ENCODE results near the gene RBM15B. TPM values are rescaled to one million over a fixed set of nuclear protein-coding genes. Genes with fewer than 3 reads are reported as not detected.
A peak's percentile ranks its signal among the peaks of the same experiment; 100 is the strongest.

RBM15B gene
- total and polyA plus RNA-seq, 9 of the 15 experiments (the other 6 are each of a cell fraction or from before 2014, with no cell fraction given), result 1.8 to 21.0 (median 10.5) TPM

DNA sequence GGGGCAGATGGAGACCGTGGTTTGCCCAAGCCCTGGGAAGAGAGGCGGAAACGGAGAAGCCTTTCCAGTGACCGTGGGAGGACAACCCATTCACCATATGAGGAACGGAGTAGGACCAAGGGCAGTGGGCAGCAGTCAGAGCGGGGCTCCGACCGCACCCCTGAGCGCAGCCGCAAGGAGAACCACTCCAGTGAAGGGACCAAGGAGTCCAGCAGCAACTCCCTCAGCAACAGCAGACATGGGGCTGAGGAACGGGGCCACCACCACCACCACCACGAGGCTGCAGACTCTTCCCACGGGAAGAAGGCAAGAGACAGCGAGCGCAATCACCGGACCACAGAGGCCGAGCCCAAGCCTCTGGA is 2.0 kb downstream of the RBM15B start (continued):
- TF ChIP-seq TBL1XR1 (IDR thresholded peaks at IDR 0.05; ENCODE audit: low read length in 2 of 2), result no peak
- TF ChIP-seq POLR2G (IDR thresholded peaks at IDR 0.05; ENCODE audit: low read depth, low read length), result peak; percentile 38; the same call in 1 of the 2 replicates
- no peak for TF ChIP-seq EP300 (IDR thresholded peaks at IDR 0.05; ENCODE audit: low read length)
- no peak for TF ChIP-seq PML (IDR thresholded peaks at IDR 0.05; ENCODE audit: low read length)
- TF ChIP-seq NCOA6 (IDR thresholded peaks at IDR 0.05), result no peak

GRCh38 chr3:51393564-51393963 is 2.5 kb downstream of the RBM15B start:
- Histone ChIP-seq H3K9ac (ENCODE audit: insufficient read depth in 1 of 2, low read depth in 2 of 2, low read length in 2 of 2) (peak overlapping the region in 1 of 2 experiments; percentile 61; a peak in 2 of 4 replicates), H3K9me3 (replicated peaks; ENCODE audit: control insufficient read depth, insufficient read depth, low read depth, low read length) (no peaks in the 10 kb centered on the region), H3K4me3 (no peak overlapping the region), H3K27me3 (ENCODE audit: control insufficient read depth in 2 of 2, insufficient read depth in 2 of 2, low read length in 2 of 2) (no peaks in the 10 kb centered on the region), H3K79me2 (ENCODE audit: control insufficient read depth, insufficient read depth, low read length) (peaks cover 44% of the 10 kb centered on the region), H3K4me1 (replicated peaks in 1 of 2; ENCODE audit: control insufficient read depth in 2 of 2, insufficient read depth in 2 of 2, low read length in 2 of 2) (peaks cover 14 to 34% of the 10 kb centered on the region in 2 experiments; a peak in 4 of 5 replicates), H3K27ac (ENCODE audit: extremely low read depth, low read depth, low read length) (no peak overlapping the region), H3K9me1 (ENCODE audit: control insufficient read depth, insufficient read depth, low read length) (peaks cover 11% of the 10 kb centered on the region), H2AFZ (ENCODE audit: low read depth, low read length) (no peak overlapping the region), H3K4me2 (ENCODE audit: insufficient read depth, low read length) (no peak overlapping the region), H4K20me1 (replicated peaks; ENCODE audit: control insufficient read depth, insufficient read depth, low read length) (peaks cover 25% of the 10 kb centered on the region; the same call in 1 of the 2 replicates), H3K36me3 (ENCODE audit: control insufficient read depth, insufficient read depth, low read length) (peaks cover 76% of the 10 kb centered on the region; the same call in 2 of the 3 replicates)
- intact Hi-C loops (cut with micrococcal nuclease) (no loop called here), in situ Hi-C loops (cut with MboI) (no loop called here)
- BruUV-seq (replicated peaks), result no TSS peak
- CTCF ChIA-PET (ENCODE audit: low intra/inter-chr PET ratio), result no interaction called here
- DNase-seq (ENCODE audit: extremely low read depth in 1 of 4, low spot score in 3 of 4) (no peak), FAIRE-seq (no peak), ATAC-seq (no peak)
- WGBS (ENCODE audit: insufficient coverage, low coverage, missing lambda C conversion rate), result 93% methylated on average over 3 of the region's 14 CpGs
- POLR2A ChIA-PET, result interaction anchor here (0.6 to 1.0 kb wide), 4 partner anchors 9 to 15 kb away, joined by 3 to 5 read pairs (median 4); partner anchors contain the start of gene MANF
- TF ChIP-seq POLR2G (IDR thresholded peaks at IDR 0.05; ENCODE audit: low read depth, low read length) (peak; percentile 61), ZNF24 (IDR thresholded peaks at IDR 0.05) (no peak), ZNF224 (CRISPR knock-in tag; IDR thresholded peaks at IDR 0.05) (no peak), RBFOX2 (IDR thresholded peaks at IDR 0.05; ENCODE audit: low read depth, low read length) (peak; percentile 46), ZNF239 (CRISPR knock-in tag; IDR thresholded peaks at IDR 0.05) (no peak), TBL1XR1 (IDR thresholded peaks at IDR 0.05; ENCODE audit: low read length in 2 of 2) (no peak)

Data from K562 (cell line).